Neural crest cell (in vitro differentiated cells): ENCODE data around the gene BHMT2. TPM values are rescaled to one million over a fixed set of nuclear protein-coding genes. Genes with fewer than 3 reads are reported as not detected.

Source experiments
- DNase-seq: peaks from one replicate; pipeline ENCODE4 v3.0.0; 2021; ENCODE audit warnings: low read depth, mixed read lengths, low spot score
- H3K27ac Mint-ChIP-seq: one replicate; pipeline ENCODE4 v1.8.0; 2021; ENCODE audit warnings: mild to moderate bottlenecking, mixed read lengths; ENCODE audit not compliant: unreplicated experiment
- H3K27me3 Mint-ChIP-seq: 2 replicates; pipeline ENCODE4 v1.8.0; 2021; ENCODE audit warnings: low read depth, mild to moderate bottlenecking, mixed read lengths
- H3K36me3 Mint-ChIP-seq: 2 replicates; pipeline ENCODE4 v1.8.0; 2021; ENCODE audit warnings: low read depth, mild to moderate bottlenecking, mixed read lengths
- H3K4me1 Mint-ChIP-seq: 2 replicates; pipeline ENCODE4 v1.8.0; 2021; ENCODE audit warnings: mixed read lengths
- H3K4me3 Mint-ChIP-seq: one replicate; pipeline ENCODE4 v1.8.0; 2021; ENCODE audit warnings: mild to moderate bottlenecking, mixed read lengths
- H3K9me3 Mint-ChIP-seq: 2 replicates; pipeline ENCODE4 v1.8.0; 2021; ENCODE audit warnings: mixed read lengths
- CTCF ChIP-seq: fragments of 200-600 bp; sonication (generic); conservative IDR thresholded peaks from 2 replicates; pipeline ENCODE4 v1.5.0; 2021; ENCODE audit warnings: antibody characterized with exemption, mild to moderate bottlenecking
- total RNA-seq: library from RNA; stranded (reverse); gene quantifications from 2 replicates; pipeline ENCODE4 v1.2.1, GENCODE V29; 2021

BHMT2 gene
- total RNA-seq, 1 donor from 2014 or later: not detected

- H3K4me3 Mint-ChIP-seq: no peak overlapping the region
- TF ChIP-seq CTCF: no peak
- H3K36me3 Mint-ChIP-seq: no peaks in the 10 kb centered on the region
- H3K4me1 Mint-ChIP-seq: no peaks in the 10 kb centered on the region
- DNase-seq: no peak
- no peak overlapping the region for H3K27ac Mint-ChIP-seq
- no peaks in the 10 kb centered on the region for H3K27me3 Mint-ChIP-seq
- peaks cover 9% of the 10 kb centered on the region for H3K9me3 Mint-ChIP-seq
These were observed 742 bp downstream of the BHMT2 start for GRCh38 chr5:79070350-79070667.

- peaks cover 6% of the 10 kb centered on the region for H3K9me3 Mint-ChIP-seq
- DNase-seq: no peak
- H3K36me3 Mint-ChIP-seq: no peaks in the 10 kb centered on the region
- no peaks in the 10 kb centered on the region for H3K4me1 Mint-ChIP-seq
- no peaks in the 10 kb centered on the region for H3K27me3 Mint-ChIP-seq
- H3K4me3 Mint-ChIP-seq: no peak overlapping the region
- no peak overlapping the region for H3K27ac Mint-ChIP-seq
- no peak for TF ChIP-seq CTCF
These were observed 5.1 kb downstream of the BHMT2 start for GRCh38 chr5:79074641-79075040.

GRCh38 chr5:79075646-79076426 lies 6.3 kb downstream of the BHMT2 start:
- Mint-ChIP-seq H3K9me3 (peaks cover 6% of the 10 kb centered on the region), H3K36me3 (no peaks in the 10 kb centered on the region), H3K4me1 (no peaks in the 10 kb centered on the region), H3K27me3 (no peaks in the 10 kb centered on the region), H3K27ac (no peak overlapping the region), H3K4me3 (no peak overlapping the region)
- no peak for DNase-seq
- TF ChIP-seq CTCF: no peak

GRCh38 chr5:79076819-79077218 lies 7.3 kb downstream of the BHMT2 start:
- no peak overlapping the region for H3K4me3 Mint-ChIP-seq
- no peak overlapping the region for H3K27ac Mint-ChIP-seq
- no peaks in the 10 kb centered on the region for H3K27me3 Mint-ChIP-seq
- H3K36me3 Mint-ChIP-seq: no peaks in the 10 kb centered on the region
- peaks cover 9% of the 10 kb centered on the region for H3K9me3 Mint-ChIP-seq
- H3K4me1 Mint-ChIP-seq: no peaks in the 10 kb centered on the region
- TF ChIP-seq CTCF: no peak
- no peak for DNase-seq

GRCh38 chr5:79077680-79078365 lies 8.3 kb downstream of the BHMT2 start:
- H3K27me3 Mint-ChIP-seq: no peaks in the 10 kb centered on the region
- H3K27ac Mint-ChIP-seq: no peak overlapping the region
- no peaks in the 10 kb centered on the region for H3K4me1 Mint-ChIP-seq
- DNase-seq: no peak
- H3K36me3 Mint-ChIP-seq: no peaks in the 10 kb centered on the region
- H3K9me3 Mint-ChIP-seq: peaks cover 5% of the 10 kb centered on the region
- H3K4me3 Mint-ChIP-seq: no peak overlapping the region
- no peak for TF ChIP-seq CTCF
